MCF 10A (cell line): ENCODE measurements around the gene TMEM151A. TPM values are rescaled to one million over a fixed set of nuclear protein-coding genes. Genes with fewer than 3 reads are reported as not detected.

Source experiments
- BruUV-seq: library from RNA; stranded (reverse); fragments of 400-500 nt; replicated peaks from 2 replicates; lab custom pipeline; 2021; lab: Mats Ljungman, UMichigan
- CTCF ChIA-PET: fragments of 300-600 bp; sonication (Branson Sonifier 250); formaldehyde crosslinking; extraction: SDS; loops from one replicate; lab custom pipeline; 2021; ENCODE audit warnings: antibody characterized with exemption, inconsistent platforms; lab: Yijun Ruan, JAX
- POLR2A ChIA-PET: fragments of 300-600, 350-650 bp; sonication (Branson Sonifier 250); formaldehyde crosslinking; extraction: SDS; loops from one replicate; lab custom pipeline; 2020; ENCODE audit warnings: antibody characterized with exemption, inconsistent platforms; lab: Yijun Ruan, JAX
- DNase-seq: peaks from one replicate; pipeline ENCODE4 v3.0.0-alpha.2; 2018; ENCODE audit not compliant: unreplicated experiment
- H3K27ac Mint-ChIP-seq: one replicate; pipeline ENCODE4 v1.8.0; 2022; ENCODE audit warnings: mild to moderate bottlenecking, low read depth, mixed read lengths; ENCODE audit not compliant: unreplicated experiment
- H3K27me3 Mint-ChIP-seq: one replicate; pipeline ENCODE4 v1.8.0; 2022; ENCODE audit warnings: mixed read lengths; ENCODE audit not compliant: insufficient read depth, unreplicated experiment
- H3K36me3 Mint-ChIP-seq: one replicate; pipeline ENCODE4 v1.8.0; 2022; ENCODE audit warnings: mild to moderate bottlenecking, moderate library complexity, mixed read lengths; ENCODE audit not compliant: insufficient read depth, unreplicated experiment
- H3K4me1 Mint-ChIP-seq: one replicate; pipeline ENCODE4 v1.8.0; 2022; ENCODE audit warnings: mixed read lengths; ENCODE audit not compliant: insufficient read depth, unreplicated experiment
- H3K4me3 Mint-ChIP-seq: one replicate; pipeline ENCODE4 v1.8.0; 2022; ENCODE audit warnings: mild to moderate bottlenecking, moderate library complexity, mixed read lengths; ENCODE audit not compliant: unreplicated experiment
- H3K9me3 Mint-ChIP-seq: one replicate; pipeline ENCODE4 v1.8.0; 2022; ENCODE audit warnings: mixed read lengths; ENCODE audit not compliant: unreplicated experiment
- CTCF ChIP-seq: fragments of 200-600 bp; IDR thresholded peaks from one replicate; pipeline ENCODE4 v1.8.0; 2022; ENCODE audit warnings: antibody characterized with exemption, mild to moderate bottlenecking; ENCODE audit not compliant: unreplicated experiment
- intact Hi-C: fragments of 100-400 bp; cut with micrococcal nuclease; formaldehyde crosslinking; loops from 2 replicates; pipeline ENCODE4 v1.14.1; 2022
- total RNA-seq: library from RNA; stranded (reverse); gene quantifications from 2 replicates; pipeline ENCODE4 v1.2.3, GENCODE V29; 2022

Gene TMEM151A
- total RNA-seq, 1 experiment from 2014 or later: not detected

- no peak for TF ChIP-seq CTCF
- ChIA-PET CTCF (no interaction called here), POLR2A (no interaction called here)
- H3K27me3 Mint-ChIP-seq: peaks cover 13% of the 10 kb centered on the region
- H3K36me3 Mint-ChIP-seq: peaks cover 7% of the 10 kb centered on the region
- intact Hi-C loops: no loop called here
- no TSS peak for BruUV-seq
- DNase-seq: no peak
- H3K27ac Mint-ChIP-seq: no peak overlapping the region
- no peak overlapping the region for H3K4me3 Mint-ChIP-seq
- H3K9me3 Mint-ChIP-seq: no peaks in the 10 kb centered on the region
- peaks cover 12% of the 10 kb centered on the region for H3K4me1 Mint-ChIP-seq
Measured at GRCh38 chr11:66293352-66293751, 1.7 kb downstream of the TMEM151A start.

- H3K36me3 Mint-ChIP-seq: peaks cover 4% of the 10 kb centered on the region
- no peak for TF ChIP-seq CTCF
- BruUV-seq: no TSS peak
- intact Hi-C loops: no loop called here
- H3K27me3 Mint-ChIP-seq: peaks cover 13% of the 10 kb centered on the region
- H3K4me1 Mint-ChIP-seq: peaks cover 12% of the 10 kb centered on the region
- ChIA-PET CTCF (interaction anchor here (0.7 kb wide), 1 partner anchor 72 kb away, joined by 4 read pairs; no protein-coding TSS in a partner anchor), POLR2A (no interaction called here)
- no peak for DNase-seq
- no peak overlapping the region for H3K4me3 Mint-ChIP-seq
- H3K9me3 Mint-ChIP-seq: no peaks in the 10 kb centered on the region
- no peak overlapping the region for H3K27ac Mint-ChIP-seq
Measured at GRCh38 chr11:66293777-66294625, 2.3 kb downstream of the TMEM151A start.

- ChIA-PET POLR2A (no interaction called here), CTCF (interaction anchor here (0.7 kb wide), 2 partner anchors 12 to 73 kb away, joined by 3 to 4 read pairs; no protein-coding TSS in a partner anchor)
- Mint-ChIP-seq H3K4me3 (no peak overlapping the region), H3K9me3 (no peaks in the 10 kb centered on the region), H3K4me1 (peaks cover 11% of the 10 kb centered on the region), H3K36me3 (no peaks in the 10 kb centered on the region), H3K27ac (no peak overlapping the region), H3K27me3 (peaks cover 13% of the 10 kb centered on the region)
- intact Hi-C loops: no loop called here
- BruUV-seq: no TSS peak
- TF ChIP-seq CTCF: no peak
- DNase-seq: no peak
Measured at GRCh38 chr11:66294626-66295620, 3.2 kb downstream of the TMEM151A start.
